BE2C (cell line): Measurements from ENCODE around the gene BLID.

Source experiments
- DNase-seq: peaks from one replicate; pipeline ENCODE4 v3.0.0-alpha.2; 2020
- H3K27me3 ChIP-seq: fragments of 250-450 bp; sonication (Bioruptor Pico); 2 replicates; pipeline ENCODE4 v1.5.1; 2020; ENCODE audit warnings: mild to moderate bottlenecking
- H3K36me3 ChIP-seq: fragments of 250-450 bp; sonication (Bioruptor Pico); 2 replicates; pipeline ENCODE4 v1.5.1; 2020; ENCODE audit warnings: mild to moderate bottlenecking
- H3K4me1 ChIP-seq: fragments of 250-450 bp; sonication (Bioruptor Pico); 2 replicates; pipeline ENCODE4 v1.5.1; 2020
- H3K4me3 ChIP-seq: 2 replicates; pipeline ENCODE4 v1.5.1; 2011; ENCODE audit warnings: low read depth, low read length
- H3K9me3 ChIP-seq: fragments of 250-450 bp; sonication (Bioruptor Pico); 2 replicates; pipeline ENCODE4 v1.5.1; 2020
- TF ChIP-seq, protein P1 (sequence below): IDR thresholded peaks from 2 replicates; pipeline ENCODE4 v1.5.1; 2012; ENCODE audit warnings: mild to moderate bottlenecking, low read depth, low read length

Gene BLID

DNA sequence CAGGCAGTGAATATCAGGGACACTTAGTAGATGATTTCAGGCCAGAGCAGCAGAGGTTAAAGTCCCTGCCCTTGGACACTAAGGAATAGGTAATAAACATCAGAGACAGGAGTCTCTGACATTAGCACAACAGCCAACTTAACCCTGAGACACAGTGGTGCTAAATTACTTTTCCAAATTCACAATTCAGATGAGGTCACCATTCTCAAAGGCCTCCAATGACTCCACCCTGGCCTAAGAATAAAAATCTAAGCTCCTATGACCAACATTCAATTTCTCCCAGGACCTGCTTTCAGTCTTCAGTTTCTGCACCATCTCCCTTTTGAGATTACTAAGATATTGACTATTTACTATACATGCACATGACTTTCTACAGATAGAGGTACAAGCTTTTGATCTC lies 42.0 kb downstream of the BLID start:
- no peak for DNase-seq
- Histone ChIP-seq H3K36me3 (no peaks in the 10 kb centered on the region), H3K9me3 (no peaks in the 10 kb centered on the region), H3K27me3 (no peaks in the 10 kb centered on the region), H3K4me1 (no peaks in the 10 kb centered on the region; the same call in none of the 2 replicates), H3K4me3 (no peak overlapping the region)
- TF ChIP-seq, protein P1, sequence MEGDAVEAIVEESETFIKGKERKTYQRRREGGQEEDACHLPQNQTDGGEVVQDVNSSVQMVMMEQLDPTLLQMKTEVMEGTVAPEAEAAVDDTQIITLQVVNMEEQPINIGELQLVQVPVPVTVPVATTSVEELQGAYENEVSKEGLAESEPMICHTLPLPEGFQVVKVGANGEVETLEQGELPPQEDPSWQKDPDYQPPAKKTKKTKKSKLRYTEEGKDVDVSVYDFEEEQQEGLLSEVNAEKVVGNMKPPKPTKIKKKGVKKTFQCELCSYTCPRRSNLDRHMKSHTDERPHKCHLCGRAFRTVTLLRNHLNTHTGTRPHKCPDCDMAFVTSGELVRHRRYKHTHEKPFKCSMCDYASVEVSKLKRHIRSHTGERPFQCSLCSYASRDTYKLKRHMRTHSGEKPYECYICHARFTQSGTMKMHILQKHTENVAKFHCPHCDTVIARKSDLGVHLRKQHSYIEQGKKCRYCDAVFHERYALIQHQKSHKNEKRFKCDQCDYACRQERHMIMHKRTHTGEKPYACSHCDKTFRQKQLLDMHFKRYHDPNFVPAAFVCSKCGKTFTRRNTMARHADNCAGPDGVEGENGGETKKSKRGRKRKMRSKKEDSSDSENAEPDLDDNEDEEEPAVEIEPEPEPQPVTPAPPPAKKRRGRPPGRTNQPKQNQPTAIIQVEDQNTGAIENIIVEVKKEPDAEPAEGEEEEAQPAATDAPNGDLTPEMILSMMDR, result no peak

DNA sequence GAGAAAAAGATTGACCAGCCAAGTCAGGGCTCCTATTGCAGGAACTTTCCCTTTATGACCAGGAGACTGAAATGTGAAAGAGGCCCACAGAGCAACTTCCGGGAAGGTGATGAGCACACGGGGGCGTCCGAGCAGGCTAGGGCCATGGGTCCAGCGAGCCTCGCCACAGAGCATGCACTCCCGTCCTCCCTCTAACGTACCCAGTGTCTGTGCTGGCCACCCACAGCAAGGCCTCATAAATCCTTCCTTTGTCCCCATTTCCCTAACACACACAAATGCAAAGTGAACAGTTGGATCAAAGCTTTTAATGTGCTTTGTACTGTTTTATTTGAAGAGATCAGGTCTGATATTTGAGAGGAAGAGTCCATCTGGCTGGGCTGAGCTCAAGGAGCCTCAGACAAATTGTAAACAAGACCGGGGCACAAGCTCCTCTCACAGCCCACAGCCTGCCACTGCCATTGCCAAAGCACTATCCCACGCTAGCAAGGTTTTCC lies 44.3 kb downstream of the BLID start:
- H3K27me3 ChIP-seq, result no peaks in the 10 kb centered on the region
- no peaks in the 10 kb centered on the region; the same call in none of the 2 replicates for H3K4me1 ChIP-seq
- TF ChIP-seq, protein P1, result no peak
- no peak overlapping the region for H3K4me3 ChIP-seq
- DNase-seq, result no peak
- H3K36me3 ChIP-seq, result no peaks in the 10 kb centered on the region
- H3K9me3 ChIP-seq, result no peaks in the 10 kb centered on the region

DNA sequence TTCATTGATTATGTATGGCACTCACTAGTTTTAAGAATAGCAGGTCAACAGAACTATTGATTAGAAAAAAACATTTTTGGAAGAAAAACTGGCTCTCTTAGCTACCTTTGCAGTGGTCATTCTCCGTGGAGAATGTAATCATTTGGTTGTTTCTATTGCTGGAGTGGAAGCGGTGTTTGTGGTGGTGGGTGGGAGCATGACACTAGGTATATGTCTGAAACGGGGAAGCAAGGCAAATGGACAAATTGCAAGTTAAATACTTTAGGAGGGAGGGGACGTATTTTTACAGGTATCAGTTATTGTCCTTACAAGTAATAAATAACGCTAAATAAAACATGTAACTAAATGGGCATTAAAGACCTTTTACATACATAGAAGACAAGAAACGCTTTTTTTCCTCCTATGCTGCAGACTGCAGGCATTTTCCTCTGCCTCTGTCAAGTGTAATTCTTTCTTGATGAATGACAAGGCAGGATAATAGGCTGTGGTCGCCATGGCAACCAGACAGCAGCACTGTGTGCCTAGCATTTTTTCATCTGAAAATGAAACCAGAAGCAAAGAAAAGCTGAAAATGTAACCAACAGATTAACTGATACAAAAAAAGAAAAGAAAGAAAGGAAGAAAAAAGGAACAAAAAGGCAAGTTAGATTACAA lies 46.2 kb downstream of the BLID start:
- TF ChIP-seq, protein P1, result no peak
- H3K27me3 ChIP-seq, result no peaks in the 10 kb centered on the region
- H3K4me1 ChIP-seq, result no peaks in the 10 kb centered on the region; the same call in none of the 2 replicates
- H3K4me3 ChIP-seq, result peak overlapping the region; percentile 47
- H3K9me3 ChIP-seq, result no peaks in the 10 kb centered on the region
- no peaks in the 10 kb centered on the region for H3K36me3 ChIP-seq
- peak; percentile 88 for DNase-seq

DNA sequence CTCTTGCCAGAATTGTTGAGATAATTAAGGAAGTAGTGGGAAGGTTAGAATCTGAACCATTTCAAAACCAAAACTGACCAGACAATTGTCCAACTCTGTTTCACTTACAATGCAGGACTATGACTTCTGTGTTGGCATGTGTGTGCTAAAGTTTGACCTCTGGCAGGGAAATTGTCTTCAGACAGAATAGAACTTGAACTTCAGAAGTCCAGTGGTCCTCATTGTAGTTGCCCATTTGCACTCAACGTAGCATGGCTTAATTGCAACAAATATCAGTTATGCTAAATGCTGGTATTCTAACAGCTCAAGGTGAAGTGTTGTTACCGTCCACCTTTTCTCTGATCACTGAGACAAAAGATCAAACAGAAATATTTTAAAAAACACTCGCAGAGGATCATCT lies 47.2 kb downstream of the BLID start:
- H3K36me3 ChIP-seq, result no peaks in the 10 kb centered on the region
- H3K4me3 ChIP-seq, result no peak overlapping the region
- DNase-seq, result no peak
- TF ChIP-seq, protein P1, result no peak
- no peaks in the 10 kb centered on the region; the same call in none of the 2 replicates for H3K4me1 ChIP-seq
- no peaks in the 10 kb centered on the region for H3K9me3 ChIP-seq
- no peaks in the 10 kb centered on the region for H3K27me3 ChIP-seq

DNA sequence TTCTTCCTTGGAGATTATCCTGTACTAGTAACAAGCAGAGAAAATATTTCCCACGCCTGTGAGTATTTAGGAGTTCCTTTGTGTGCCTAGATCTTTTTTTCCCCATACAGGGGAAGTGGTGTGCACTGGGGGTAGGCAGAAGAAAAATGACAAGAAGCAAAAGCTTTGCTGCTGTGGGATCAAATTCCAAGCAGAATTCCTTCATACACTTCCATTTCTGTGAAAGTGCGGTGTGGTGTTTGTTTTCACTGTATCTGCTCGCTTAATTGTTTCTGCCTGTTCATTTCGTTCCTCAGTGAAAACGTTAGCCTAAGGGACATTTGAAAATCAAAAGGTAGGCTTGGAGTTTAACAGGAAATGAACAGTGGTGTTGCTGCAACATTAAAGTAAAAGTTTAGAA lies 47.9 kb downstream of the BLID start:
- Histone ChIP-seq H3K4me1 (no peaks in the 10 kb centered on the region; the same call in none of the 2 replicates), H3K36me3 (no peaks in the 10 kb centered on the region), H3K27me3 (no peaks in the 10 kb centered on the region), H3K4me3 (no peak overlapping the region), H3K9me3 (no peaks in the 10 kb centered on the region)
- TF ChIP-seq, protein P1, result no peak
- DNase-seq, result no peak
